GM18907 (cell line): ENCODE measurements around the gene STK10.

Experiments used
- ATAC-seq: cut with Tn5 transposase; IDR thresholded peaks from one replicate; pipeline ENCODE4 v1.9.1; 2021; ENCODE audit warnings: mild to moderate bottlenecking, moderate library complexity; ENCODE audit not compliant: unreplicated experiment

The STK10 gene

DNA sequence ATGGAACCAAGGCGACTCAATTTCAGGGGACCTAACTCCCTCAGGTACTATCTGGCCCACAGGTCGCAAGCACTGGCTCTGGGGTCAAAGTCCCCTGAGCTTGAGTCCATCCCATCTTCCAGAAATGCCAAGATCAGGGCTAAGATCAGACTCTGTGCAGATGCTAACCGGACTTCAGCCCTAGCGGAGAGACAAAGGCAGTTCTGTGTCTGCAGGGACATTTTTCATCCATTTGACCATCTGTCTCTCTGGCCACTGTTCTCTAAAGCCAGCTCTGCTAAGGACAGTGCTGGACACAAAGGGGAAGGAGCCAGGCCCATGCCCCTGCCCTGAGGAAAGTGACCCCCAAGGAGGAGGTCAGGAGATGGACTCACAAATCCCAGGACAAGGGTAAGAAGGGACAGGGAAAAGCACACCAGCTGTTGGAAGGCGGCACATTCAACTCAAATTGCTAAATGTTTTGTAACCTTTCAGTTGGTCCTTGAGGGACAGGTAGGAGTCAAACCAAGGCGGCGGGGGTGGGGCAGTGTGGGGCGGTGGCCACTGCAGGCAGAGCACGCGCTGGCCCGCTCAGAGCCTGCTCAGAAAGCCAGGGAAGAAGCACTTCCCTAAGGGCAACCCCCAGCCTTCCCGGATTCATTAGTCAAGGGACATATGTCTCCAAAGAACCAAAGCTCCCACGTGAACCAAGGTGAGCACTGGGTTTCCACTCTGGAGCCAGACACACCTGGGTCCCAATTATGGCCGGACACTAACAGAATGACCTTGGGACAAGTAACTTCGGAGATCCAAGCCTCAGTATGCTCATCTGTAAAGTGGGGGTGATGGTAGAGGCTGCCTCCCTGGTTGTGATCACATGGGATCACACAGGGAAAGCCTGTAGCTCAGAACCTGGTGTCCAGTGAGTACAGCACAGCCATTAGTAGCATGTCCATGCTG, 42.8 kb downstream of the STK10 start:
- ATAC-seq: no peak

DNA sequence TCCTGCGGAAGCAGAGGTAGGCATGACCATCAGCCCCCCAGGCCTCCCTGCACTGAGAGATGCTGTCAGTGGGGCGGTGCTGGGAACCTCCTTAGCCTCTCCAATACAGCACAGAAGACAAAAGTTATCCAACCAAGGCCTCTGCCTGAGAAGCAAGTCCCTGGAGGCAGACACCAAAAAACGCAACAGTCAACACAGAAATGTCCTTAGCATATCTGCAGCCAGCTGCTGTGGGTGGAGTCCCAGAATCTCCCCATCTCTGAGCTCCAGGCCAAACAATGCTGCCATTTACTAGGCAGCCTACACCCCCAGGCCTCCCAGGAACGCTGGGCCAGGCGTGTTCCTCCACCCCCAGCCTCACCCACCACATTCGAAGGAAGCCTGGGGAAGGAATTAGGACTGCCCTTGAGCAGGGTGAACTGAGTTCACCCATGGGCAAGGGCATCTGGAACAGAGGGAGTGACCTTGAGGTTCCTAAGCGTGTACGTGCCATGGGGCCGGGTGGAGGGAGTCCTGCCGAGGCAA, 43.7 kb downstream of the STK10 start:
- peak; percentile 66 for ATAC-seq

DNA sequence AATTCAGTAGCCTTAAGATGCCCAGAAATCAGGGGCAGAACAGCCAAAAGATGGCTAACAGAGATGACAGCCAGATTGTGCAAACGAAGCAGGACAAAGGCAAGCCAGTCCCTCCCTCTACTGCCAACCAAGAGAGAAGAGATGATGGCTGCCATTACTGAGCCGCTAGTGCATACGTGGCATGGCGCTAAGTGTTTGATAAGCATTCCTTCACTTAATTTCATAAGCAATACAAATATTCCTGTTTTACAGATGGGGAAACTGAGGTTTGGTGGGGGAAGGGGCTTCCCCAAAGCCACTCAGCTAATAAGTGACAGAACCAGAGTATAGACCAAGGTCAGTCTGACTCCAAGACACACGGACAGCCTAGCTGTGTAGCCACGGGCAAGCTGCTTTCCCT, 44.1 kb downstream of the STK10 start:
- ATAC-seq: no peak

DNA sequence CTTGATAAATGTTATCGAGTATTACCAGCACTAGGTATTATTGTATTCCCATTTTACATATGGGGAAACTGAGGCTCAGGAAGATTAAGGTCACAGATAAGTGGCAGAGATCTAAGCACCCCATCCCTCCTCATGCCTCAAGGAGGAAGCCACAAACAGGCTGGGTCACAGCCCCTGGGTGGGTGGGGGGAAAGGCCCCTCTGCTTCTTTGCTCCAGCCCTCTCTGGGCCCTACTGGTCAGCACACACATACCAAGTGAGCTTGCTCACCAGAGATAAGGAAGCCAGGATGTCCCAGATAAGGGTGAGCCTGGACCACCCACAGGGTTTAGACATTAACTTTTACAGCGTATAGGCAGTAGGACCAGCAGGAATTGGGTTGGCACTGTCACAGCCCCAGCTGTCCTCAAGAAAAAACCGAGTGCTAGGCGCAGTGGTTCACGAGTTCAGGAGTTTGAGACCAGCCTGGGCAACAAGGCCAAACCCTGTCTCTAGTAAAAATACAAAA, 45.3 kb downstream of the STK10 start:
- ATAC-seq: no peak

DNA sequence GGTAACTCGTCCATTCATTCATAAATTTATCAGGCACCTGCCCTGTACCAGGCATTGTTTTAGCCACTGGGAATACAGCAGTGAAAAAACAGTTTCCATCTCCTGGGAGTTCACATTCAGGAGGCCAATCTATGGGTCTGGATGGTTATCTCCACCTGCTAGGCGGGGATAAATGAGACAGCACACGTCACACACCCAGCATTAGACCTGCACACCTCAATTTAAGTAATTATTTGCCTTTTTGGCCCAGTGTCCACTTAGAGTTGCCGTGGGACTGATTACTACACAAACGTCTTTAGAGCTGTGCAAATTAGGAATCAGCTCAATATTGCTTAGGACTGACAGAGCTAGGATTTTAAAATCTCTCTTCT, 46.1 kb downstream of the STK10 start:
- ATAC-seq: no peak

DNA sequence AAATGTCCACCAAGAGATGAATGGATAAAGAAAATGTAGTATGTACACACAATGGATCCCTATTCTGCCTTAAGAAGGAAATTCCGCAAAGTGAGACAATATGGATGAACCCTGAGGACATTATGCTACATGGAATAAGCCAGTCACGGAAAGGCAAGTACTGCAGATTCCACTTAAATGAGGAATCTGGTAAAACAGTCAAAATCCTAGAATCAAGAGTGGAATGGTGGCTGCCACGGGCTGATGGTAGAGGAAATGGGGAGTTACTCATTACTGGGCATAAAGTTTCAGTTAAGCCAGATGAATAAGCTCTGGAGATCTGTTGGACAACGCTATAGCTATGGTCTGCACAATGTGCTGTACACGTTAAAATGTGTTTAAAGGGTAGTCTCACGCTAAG, 47.2 kb downstream of the STK10 start:
- ATAC-seq: no peak

DNA sequence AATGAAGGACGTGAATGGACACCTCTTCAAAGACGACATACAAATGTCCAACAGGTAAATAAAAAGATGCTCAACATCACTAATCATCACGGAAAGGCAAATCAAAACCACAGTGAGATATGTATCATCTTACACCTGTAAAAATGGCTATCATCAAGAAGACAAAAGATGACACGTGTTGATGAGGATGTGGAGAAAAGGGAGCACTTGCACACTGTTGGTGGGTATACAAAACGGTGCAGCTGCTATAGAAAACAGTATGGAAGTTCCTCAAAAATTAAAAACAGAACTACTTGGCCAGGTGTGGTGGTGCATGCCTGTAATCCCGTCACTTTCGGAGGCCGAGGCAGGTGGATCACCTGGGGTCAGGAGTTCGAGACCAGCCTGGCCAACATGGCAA, 47.9 kb downstream of the STK10 start:
- no peak for ATAC-seq

DNA sequence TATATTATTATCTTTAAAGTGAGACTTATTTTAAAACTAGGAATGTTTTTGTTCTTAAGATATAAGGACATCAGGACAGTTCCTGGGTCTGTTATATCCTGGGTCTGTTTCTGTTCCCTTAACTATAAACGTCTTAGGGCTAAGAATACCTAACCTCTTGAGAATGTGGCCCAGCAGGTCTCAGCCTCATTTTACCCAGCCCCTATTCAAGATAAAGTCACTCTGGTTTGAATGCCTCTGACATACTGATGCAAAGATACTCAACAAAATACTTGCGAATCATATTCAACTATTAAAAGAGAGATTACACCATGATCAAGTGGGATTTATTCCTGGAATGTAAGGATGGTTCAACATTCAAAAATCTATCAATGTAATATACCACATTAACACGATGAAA, 51.0 kb downstream of the STK10 start:
- no peak for ATAC-seq

DNA sequence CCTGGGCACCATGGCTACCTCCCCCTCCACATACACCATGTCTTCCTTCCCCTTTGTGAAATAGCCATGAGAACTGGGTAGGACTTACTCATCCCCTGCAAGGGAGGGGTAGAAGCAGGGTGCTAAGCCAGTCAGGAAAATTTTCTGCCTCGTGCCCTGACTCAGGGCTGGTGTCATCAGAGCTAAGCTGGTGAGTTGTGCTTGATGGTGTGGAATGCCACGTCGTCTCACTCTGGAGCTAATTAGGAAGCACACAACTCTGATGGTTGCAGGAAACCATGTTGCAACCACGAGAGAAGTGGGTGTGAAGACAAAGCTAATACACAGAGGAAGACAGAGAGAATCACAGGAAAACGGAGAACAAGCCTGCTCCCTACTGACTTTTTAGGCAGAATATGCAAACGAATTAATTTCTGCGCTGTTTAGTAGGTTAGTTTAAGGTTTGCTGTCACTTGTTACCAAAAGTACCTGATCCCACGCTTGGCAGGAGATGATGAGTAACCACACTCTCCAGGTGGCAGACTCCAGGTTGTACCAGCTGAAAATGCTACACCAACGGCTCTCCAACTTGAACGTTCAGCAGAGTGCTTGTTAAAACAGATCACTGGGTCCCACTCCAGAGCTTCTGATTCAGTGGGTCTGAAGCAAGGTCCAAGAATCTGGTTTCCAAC, 54.5 kb downstream of the STK10 start:
- no peak for ATAC-seq

DNA sequence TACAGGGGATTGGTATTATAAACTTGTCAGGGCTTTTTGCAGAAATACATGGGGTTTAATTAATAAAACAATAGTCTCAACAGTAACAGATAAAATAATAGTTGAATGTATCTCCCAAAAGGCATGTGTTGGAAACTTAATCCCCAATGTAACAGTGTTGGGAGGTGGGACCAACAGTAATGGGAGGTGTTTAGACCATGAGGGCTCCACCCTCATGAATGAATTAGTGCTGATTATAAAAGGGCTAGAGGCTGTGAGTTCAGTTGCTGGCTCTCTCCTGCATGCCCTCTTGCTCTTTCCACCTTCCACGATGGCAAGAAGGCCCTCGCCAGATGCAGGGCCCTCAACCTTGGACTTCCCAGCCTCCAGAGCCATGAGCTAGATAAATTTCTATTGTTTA, 56.3 kb downstream of the STK10 start:
- ATAC-seq: no peak

DNA sequence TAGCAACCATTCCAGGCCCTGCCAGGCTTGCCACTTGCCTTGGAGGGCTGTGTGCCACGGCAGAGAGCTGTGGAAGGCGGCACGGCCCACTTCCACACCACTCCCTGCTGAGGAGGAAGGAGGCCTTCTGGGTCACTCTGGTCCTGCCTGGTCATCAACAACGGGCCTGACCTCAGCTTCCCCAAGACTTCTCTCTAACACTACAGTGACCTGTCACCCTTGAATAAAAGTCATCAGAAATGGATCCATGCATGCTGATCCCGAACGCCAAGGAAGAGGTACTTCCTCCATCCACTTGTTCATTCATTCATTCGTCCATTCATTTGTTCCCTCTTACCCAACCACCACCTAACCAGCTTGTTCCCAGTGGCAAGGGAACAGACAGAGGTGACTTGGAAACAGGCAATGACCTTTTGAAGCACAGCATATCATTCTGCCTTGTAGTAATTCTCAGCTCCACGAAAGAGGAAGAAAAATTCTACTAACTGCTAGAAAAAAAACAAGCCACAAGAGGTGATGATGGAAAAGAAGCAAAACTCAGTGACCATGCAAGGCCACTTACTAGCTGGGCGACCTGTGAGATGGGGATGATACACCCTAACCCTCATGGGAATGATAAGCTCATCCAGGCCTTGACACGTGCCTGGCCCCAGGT, 58.6 kb downstream of the STK10 start:
- no peak for ATAC-seq

DNA sequence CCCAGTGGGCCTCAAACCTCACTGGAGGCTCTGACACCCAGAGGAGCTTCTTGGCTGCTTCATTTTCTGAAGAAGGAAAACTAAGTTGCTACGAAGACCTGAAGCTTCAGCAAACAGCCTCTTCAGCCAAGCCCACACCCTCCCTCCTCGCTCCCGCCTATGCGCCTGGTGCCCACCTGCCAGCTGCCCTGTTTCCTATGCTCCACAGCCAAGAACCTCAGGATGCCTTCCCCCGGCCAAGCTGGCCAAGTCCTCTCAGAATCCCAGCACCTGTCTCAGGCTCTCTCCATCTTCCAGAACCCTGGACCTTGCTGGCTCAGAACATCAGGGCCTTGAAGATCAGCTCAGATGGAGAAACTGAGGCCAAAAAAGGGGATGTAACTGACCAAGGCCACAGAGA, 60.4 kb downstream of the STK10 start:
- ATAC-seq: no peak

DNA sequence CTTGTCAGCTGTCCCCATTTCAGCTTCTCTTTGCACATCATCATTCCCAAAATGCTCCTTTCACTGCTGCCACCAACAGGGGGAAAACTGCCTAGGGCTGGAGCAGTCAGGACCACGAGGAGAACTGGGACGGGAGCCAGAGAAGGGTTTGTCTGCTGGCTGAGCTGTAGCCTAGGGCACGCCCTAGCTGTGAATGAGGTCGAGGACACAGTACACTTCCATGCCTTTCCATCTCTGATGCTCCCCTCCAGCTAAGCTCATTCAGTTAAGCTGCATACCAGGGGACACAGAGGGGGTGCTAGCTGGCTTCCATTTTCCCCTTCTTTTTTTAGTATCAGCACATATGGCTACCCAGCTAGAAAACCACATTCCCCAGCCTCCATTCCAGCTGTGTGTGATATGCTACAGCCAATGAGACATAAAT, 64.7 kb downstream of the STK10 start:
- ATAC-seq: no peak

DNA sequence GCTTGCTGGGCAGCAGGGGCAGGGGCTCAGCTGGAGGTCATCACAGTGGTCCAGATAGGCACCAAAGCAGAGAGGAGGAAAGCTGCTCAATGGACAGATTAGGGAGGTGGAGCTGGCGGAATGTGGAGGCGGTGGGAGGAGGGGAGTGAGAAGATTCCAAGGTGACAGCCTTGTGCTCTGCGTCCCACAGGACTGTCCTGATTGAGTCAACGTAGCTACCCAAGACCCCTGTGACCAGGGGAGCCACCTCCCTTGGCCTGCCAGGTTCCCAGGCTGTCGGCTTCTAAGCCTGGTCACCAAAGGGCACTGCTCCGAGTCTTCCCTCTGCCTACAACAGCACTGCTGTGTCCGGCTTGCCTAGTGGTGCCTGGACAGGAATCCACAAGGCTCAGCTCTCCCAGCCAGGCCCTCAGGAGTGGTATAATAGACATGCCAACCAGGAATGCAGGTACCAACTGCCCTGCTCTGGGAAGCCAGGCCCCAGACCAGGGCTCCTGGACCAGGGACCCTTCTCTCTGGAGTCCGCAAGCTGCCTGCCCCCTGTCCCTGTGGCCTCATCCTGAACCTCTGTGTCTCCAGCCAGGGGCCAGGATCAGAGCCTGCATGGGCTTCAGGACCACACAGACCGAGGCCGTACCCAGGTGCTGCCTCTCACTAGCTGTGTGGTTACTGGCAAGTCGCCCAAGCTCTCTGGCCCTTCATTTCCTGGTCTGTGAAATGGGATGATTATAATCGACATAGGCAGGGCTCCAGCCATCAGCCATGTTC, 67.9 kb downstream of the STK10 start:
- no peak for ATAC-seq

DNA sequence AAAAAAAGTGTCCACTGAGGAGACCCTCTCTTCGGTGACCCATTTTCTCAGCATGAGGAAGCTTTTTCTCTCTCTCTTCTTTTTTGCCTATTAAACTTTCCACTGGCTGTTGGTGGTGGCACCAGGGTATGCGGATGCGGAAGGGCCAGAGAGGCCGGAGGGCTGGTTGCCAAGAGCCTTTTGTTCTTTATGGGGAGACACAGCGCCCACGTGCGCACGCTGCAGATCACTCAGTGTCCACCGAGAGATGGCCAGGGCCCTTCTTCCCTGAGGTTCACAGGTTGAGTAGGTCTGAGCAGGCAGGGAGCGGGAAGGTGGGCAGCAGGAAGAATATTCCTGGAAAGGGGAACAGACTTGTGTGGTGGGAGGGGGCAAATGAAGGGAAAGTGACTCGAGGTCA, 69.1 kb downstream of the STK10 start:
- no peak for ATAC-seq

DNA sequence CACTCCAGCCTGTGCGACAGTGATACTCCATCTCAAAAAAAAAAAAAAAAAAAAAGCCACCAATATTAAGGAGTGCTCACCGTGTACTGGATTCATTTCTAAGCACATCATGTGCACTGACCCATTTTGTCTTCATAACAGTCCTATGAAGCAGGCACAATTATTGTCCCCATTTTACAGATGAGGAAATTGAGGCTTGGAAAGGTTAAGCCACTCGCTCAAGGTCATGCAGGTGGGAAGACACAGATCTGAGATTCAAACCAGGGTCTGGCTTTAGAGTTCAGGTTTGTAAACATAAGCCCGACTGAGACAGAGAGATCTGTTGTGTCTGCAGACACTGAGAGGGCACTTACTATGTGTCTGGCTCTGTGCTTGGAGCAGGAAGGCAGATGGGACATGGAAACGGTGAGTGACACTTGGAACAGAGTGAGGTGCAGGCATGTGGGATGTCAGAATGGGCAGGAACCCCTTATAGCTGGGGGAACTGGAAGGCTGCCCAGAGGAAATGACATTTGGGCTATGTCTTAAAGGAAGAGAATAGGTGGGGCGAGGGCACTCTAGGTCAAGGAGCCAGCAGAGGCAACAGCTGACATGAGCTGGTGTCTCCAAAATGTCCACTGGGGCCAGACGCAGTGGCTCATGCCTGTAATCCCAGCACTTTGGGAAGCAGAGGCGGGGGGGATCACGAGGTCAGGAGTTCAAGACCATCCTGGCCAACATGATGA, 69.9 kb downstream of the STK10 start:
- ATAC-seq: no peak

DNA sequence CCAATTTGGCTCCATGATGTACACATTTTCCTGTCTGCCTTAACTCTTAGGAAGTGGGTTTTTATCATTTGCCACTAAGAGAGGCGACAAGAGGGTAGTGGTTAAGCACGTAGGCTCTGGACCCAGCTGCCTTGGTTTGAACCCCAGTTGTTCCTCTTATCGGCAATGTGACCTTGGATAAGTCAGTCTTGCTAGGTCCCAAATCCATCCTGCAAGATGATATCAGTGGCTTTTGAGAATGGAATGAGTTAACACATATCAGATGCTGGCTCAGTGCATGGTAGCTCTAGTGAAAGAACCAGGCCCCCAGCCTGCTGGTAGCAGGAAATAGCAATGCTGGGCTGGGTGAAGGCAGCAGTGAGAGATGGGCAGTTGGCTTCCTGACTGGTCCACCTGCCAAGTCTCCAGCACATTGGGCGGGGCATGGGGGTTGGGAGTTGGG, 72.5 kb downstream of the STK10 start:
- ATAC-seq: no peak

DNA sequence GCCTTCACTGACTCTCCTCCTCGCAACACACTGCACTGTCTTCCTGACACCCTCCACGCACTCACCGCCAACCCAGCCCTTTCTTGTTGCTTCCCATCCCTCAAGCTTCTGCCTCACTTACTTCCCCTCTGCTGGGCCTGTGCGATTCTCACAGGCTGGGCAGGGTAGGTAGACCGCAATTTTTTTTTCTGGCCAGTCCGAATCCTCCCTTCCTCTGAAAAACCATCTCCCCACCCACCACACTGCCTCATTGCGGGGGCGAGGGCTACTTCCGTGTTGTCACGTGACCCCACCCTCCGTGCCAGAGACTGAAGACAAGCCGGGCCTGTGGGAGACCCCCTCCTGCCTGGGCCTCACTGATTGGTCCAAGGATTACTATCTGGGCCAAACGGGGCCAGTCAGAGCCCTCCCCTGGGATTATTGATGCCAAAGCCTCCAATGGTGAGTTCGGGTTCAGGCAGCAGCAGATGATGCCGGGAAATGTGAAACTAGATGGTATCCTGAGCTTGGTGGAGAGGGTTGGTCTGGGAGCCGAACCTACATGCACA, 73.1 kb downstream of the STK10 start:
- ATAC-seq: peak; percentile 60

DNA sequence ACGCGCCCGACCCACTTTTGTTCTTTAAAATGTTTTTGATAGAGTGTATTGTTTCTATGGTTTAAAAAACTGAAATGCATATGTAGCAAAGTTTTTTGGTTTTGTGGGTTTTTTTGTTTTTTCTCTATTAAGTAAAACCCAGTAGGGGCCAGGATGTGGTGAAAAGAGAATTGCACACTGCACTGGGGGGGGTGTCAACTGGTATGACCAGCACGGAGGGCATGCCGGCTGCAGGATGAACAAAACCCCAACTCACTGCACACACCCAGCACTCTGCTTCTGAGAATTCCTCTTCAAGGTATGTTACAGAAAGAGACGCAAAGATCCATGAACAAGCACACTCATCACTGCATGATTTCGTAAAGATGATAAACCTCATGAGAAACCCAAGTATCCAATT, 75.0 kb downstream of the STK10 start:
- peak; percentile 33 for ATAC-seq

DNA sequence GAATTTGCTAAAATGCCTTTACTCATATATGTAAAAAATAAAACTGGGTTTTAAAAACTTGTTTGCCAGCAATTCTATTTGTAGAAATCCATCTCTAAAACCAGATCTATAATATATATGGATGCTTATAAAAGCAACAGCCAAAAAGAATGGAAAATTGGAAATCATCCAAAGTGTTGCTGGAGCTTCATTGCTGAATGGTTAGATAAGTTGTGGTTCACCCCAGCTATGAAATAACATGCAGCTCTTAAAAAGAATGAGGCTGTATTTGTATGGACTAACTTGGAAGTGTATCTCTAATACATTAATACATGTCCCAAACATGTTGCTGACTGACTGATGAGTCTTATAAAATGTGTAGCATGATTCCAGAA, 76.2 kb downstream of the STK10 start:
- ATAC-seq: no peak
